ENCODE results near the gene PRR23A.

Gene PRR23A

GRCh38 chr3:138974462-138974861 lies 31.6 kb downstream of the PRR23A start:
- peak; percentile 62 for FAIRE-seq

GRCh38 chr3:138972941-138973340 lies 33.1 kb downstream of the PRR23A start:
- FAIRE-seq = no peak

More at GRCh38 chr3:138974462-138974861, 31.6 kb downstream of the PRR23A start:
- DNase-seq (ENCODE audit: low spot score) = peak; percentile 58

DNA sequence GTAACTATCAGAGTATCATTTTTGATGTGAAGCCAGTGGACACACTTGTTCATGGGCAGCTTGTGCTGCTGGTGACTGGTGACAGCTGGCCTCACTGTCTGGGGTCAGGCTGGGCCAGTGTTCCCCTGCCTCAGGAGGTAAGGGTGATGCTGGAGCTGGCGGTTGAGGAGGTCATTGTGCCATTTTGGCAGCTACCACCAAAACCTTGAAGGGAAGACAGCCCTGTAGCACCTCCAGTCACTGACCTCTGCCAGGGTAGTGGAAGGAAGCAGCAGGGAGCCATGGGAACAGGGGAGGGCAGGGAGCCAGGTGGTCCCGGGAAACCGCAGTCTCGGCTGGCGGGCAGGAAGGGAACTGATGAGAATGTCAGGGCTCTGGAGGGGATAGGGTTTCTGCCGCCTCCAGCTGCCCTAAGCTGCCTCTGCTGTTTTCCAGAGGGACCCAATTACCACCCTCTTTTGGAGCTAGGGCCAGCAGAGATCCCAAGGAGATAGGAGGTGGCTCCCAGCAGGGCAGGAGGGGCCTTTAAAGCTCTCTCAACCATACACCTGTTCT lies 34.2 kb downstream of the PRR23A start:
- DNase-seq (ENCODE audit: low spot score) = no peak
- no peak for FAIRE-seq

More at GRCh38 chr3:138972941-138973340, 33.1 kb downstream of the PRR23A start:
- DNase-seq (ENCODE audit: low spot score) = no peak

DNA sequence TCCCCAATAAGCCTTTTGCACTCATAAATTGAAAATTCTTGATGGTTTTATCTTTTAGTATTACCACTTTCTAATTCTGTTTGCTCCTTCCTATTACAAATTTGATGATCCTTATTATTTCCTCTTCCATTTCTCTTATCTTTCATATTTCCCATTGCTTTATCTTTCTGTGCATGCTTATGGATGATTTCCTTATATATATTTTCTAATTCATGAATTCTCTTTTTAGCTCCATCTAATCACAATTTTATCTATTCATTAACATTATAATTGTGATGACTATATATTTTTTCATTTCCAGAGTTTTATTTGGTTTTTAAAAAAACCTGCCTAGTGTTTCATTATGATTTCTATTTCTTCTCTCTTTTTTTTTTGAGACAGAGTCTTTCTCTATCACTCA lies 41.1 kb downstream of the PRR23A start:
- DNase-seq (ENCODE audit: low spot score) (no peak), FAIRE-seq (no peak)

GRCh38 chr3:138964264-138964663 lies 41.8 kb downstream of the PRR23A start:
- DNase-seq (ENCODE audit: low spot score) (no peak), FAIRE-seq (no peak)

DNA sequence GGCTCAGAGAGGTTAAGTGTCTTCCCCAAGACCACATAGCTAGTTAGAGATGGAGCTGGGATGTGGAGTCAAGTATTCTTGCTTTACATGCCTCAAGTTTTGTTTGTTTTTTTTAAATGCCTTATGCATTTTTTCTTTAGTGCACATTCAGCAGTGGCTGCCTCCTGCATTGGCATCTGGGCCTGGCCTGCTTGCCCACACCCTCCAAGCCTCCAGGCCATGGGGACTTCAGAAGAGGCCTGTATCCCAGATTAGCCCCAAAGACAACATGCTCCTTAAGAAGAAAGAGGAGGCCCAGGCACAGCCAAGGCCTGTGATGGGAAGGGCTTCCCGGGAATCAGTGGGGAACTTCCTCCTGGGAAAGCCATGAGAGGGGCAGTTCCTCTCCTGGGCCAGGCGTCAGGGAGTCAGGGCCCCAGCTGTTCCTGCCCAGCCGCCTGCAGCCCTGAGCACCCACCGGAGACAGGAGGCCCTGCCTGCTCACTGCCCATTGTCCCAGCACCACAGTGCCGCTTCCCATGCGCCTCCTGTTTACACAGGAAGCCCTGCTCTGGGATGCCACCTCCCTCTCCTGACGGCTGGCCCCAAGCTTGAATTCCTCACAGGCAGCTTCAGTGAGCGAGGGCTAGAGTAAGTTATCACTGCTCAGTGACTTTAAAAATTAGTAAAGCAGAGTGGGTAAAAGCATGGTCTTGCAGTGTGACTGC lies 43.1 kb downstream of the PRR23A start:
- FAIRE-seq (no peak), DNase-seq (ENCODE audit: low spot score) (no peak)

DNA sequence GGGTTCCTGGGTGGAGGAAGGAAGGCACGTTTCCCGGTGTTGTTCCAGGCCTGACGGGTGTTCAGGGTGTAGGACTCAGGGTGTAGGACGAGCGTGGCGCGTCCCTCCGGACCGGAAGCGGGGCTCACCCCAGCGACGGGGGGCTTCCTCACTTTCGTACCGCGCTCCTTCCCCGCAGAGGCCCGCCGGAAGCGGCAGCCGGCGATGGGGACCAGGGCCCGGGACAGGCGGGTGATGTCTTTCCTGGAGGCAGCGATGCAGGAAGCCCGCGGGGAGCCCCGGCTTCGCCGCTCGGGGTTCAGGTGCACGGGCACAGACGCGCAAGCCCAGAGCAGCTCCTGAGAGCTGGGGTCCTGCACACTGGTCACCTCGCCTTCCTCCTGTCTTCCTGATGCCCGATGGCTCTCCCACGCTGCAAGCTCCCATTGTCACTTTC lies 45.6 kb downstream of the PRR23A start:
- DNase-seq (ENCODE audit: low spot score) (no peak), FAIRE-seq (no peak)

Measured in RCC 7860 (cell line).